Measurements from ENCODE around the gene TBC1D22A. TPM values are rescaled to one million over a fixed set of nuclear protein-coding genes. Genes with fewer than 3 reads are reported as not detected.

Gene TBC1D22A
- total RNA-seq, 2 donors from 2014 or later, result 31.9 to 43.4 TPM

GRCh38 chr22:47207387-47207786 lies 444.9 kb downstream of the TBC1D22A start:
- Mint-ChIP-seq H3K27me3 (no peaks in the 10 kb centered on the region), H3K27ac (no peak overlapping the region), H3K9me3 (no peaks in the 10 kb centered on the region), H3K4me3 (no peak overlapping the region), H3K36me3 (no peaks in the 10 kb centered on the region), H3K4me1 (ENCODE audit: low read depth in 2 of 2) (no peaks in the 10 kb centered on the region)
- DNase-seq (ENCODE audit: low spot score), result no peak
- no peak for ATAC-seq

- DNase-seq (ENCODE audit: low spot score) (no peak), ATAC-seq (no peak)
- Mint-ChIP-seq H3K27me3 (no peaks in the 10 kb centered on the region), H3K27ac (no peak overlapping the region), H3K4me1 (ENCODE audit: low read depth in 2 of 2) (peaks cover 0 to 2% of the 10 kb centered on the region in 2 donors), H3K4me3 (no peak overlapping the region), H3K9me3 (peaks cover 4% of the 10 kb centered on the region), H3K36me3 (no peaks in the 10 kb centered on the region)
These were observed 445.6 kb downstream of the TBC1D22A start for GRCh38 chr22:47207846-47208554.

GRCh38 chr22:47208630-47209029 lies 446.2 kb downstream of the TBC1D22A start:
- Mint-ChIP-seq H3K27me3 (no peaks in the 10 kb centered on the region), H3K27ac (no peak overlapping the region), H3K4me1 (ENCODE audit: low read depth in 2 of 2) (peaks cover 0 to 2% of the 10 kb centered on the region in 2 donors), H3K4me3 (no peak overlapping the region), H3K9me3 (peaks cover 4% of the 10 kb centered on the region), H3K36me3 (no peaks in the 10 kb centered on the region)
- DNase-seq (ENCODE audit: low spot score) (no peak), ATAC-seq (no peak)

- peaks cover 0 to 2% of the 10 kb centered on the region in 2 donors for H3K4me1 Mint-ChIP-seq (ENCODE audit: low read depth in 2 of 2)
- H3K9me3 Mint-ChIP-seq, result peaks cover 4% of the 10 kb centered on the region
- H3K4me3 Mint-ChIP-seq, result no peak overlapping the region
- no peak for ATAC-seq
- no peak overlapping the region for H3K27ac Mint-ChIP-seq
- no peaks in the 10 kb centered on the region for H3K27me3 Mint-ChIP-seq
- H3K36me3 Mint-ChIP-seq, result no peaks in the 10 kb centered on the region
- no peak for DNase-seq (ENCODE audit: low spot score)
These were observed 446.6 kb downstream of the TBC1D22A start for GRCh38 chr22:47209040-47209514.

- Mint-ChIP-seq H3K36me3 (no peaks in the 10 kb centered on the region), H3K4me1 (ENCODE audit: low read depth in 2 of 2) (peaks cover 0 to 2% of the 10 kb centered on the region in 2 donors), H3K9me3 (peaks cover 4% of the 10 kb centered on the region), H3K27ac (no peak overlapping the region), H3K27me3 (no peaks in the 10 kb centered on the region), H3K4me3 (no peak overlapping the region)
- ATAC-seq (no peak), DNase-seq (ENCODE audit: low spot score) (no peak)
These were observed 447.1 kb downstream of the TBC1D22A start for GRCh38 chr22:47209547-47210023.

- peaks cover 4% of the 10 kb centered on the region for H3K9me3 Mint-ChIP-seq
- no peaks in the 10 kb centered on the region for H3K27me3 Mint-ChIP-seq
- DNase-seq (ENCODE audit: low spot score) (no peak), ATAC-seq (no peak)
- H3K27ac Mint-ChIP-seq, result no peak overlapping the region
- no peak overlapping the region for H3K4me3 Mint-ChIP-seq
- H3K36me3 Mint-ChIP-seq, result no peaks in the 10 kb centered on the region
- H3K4me1 Mint-ChIP-seq (ENCODE audit: low read depth in 2 of 2), result peaks cover 0 to 2% of the 10 kb centered on the region in 2 donors
These were observed 447.7 kb downstream of the TBC1D22A start for GRCh38 chr22:47210112-47210657.

- Mint-ChIP-seq H3K36me3 (no peaks in the 10 kb centered on the region), H3K9me3 (peaks cover 4% of the 10 kb centered on the region), H3K27ac (no peak overlapping the region), H3K4me3 (no peak overlapping the region), H3K27me3 (no peaks in the 10 kb centered on the region), H3K4me1 (ENCODE audit: low read depth in 2 of 2) (peaks cover 0 to 2% of the 10 kb centered on the region in 2 donors)
- DNase-seq (ENCODE audit: low spot score) (no peak), ATAC-seq (no peak)
These were observed 448.2 kb downstream of the TBC1D22A start for GRCh38 chr22:47210686-47211085.

- H3K27me3 Mint-ChIP-seq, result no peaks in the 10 kb centered on the region
- H3K27ac Mint-ChIP-seq, result no peak overlapping the region
- peak; percentile 44 to 61 for ATAC-seq
These were observed 451.3 kb downstream of the TBC1D22A start for GRCh38 chr22:47213571-47214230.

GRCh38 chr22:47215851-47216250 lies 453.4 kb downstream of the TBC1D22A start:
- H3K4me3 Mint-ChIP-seq, result no peak overlapping the region

More at GRCh38 chr22:47213571-47214230, 451.3 kb downstream of the TBC1D22A start:
- Mint-ChIP-seq H3K4me3 (no peak overlapping the region), H3K9me3 (peaks cover 4% of the 10 kb centered on the region), H3K4me1 (ENCODE audit: low read depth in 2 of 2) (peaks cover 0 to 2% of the 10 kb centered on the region in 2 donors), H3K36me3 (no peaks in the 10 kb centered on the region)
- DNase-seq (ENCODE audit: low spot score), result no peak

GRCh38 chr22:47218671-47219070 lies 456.2 kb downstream of the TBC1D22A start:
- H3K9me3 Mint-ChIP-seq, result no peaks in the 10 kb centered on the region
- DNase-seq (ENCODE audit: low spot score), result no peak
- H3K27me3 Mint-ChIP-seq, result no peaks in the 10 kb centered on the region
- no peak for ATAC-seq
- H3K4me3 Mint-ChIP-seq, result no peak overlapping the region
- no peaks in the 10 kb centered on the region for H3K36me3 Mint-ChIP-seq
- no peaks in the 10 kb centered on the region for H3K4me1 Mint-ChIP-seq (ENCODE audit: low read depth in 2 of 2)
- H3K27ac Mint-ChIP-seq, result no peak overlapping the region

More at GRCh38 chr22:47215851-47216250, 453.4 kb downstream of the TBC1D22A start:
- no peaks in the 10 kb centered on the region for H3K36me3 Mint-ChIP-seq
- no peaks in the 10 kb centered on the region for H3K27me3 Mint-ChIP-seq
- DNase-seq (ENCODE audit: low spot score), result no peak
- peaks cover 4% of the 10 kb centered on the region for H3K9me3 Mint-ChIP-seq
- ATAC-seq, result no peak
- peaks cover 0 to 2% of the 10 kb centered on the region in 2 donors for H3K4me1 Mint-ChIP-seq (ENCODE audit: low read depth in 2 of 2)
- no peak overlapping the region for H3K27ac Mint-ChIP-seq

GRCh38 chr22:47219789-47220188 lies 457.3 kb downstream of the TBC1D22A start:
- Mint-ChIP-seq H3K4me3 (no peak overlapping the region), H3K4me1 (ENCODE audit: low read depth in 2 of 2) (no peaks in the 10 kb centered on the region), H3K27me3 (no peaks in the 10 kb centered on the region), H3K9me3 (no peaks in the 10 kb centered on the region), H3K27ac (no peak overlapping the region), H3K36me3 (no peaks in the 10 kb centered on the region)
- no peak for DNase-seq (ENCODE audit: low spot score)
- ATAC-seq, result no peak

- DNase-seq (ENCODE audit: low spot score), result no peak
- ATAC-seq, result no peak
- H3K4me3 Mint-ChIP-seq, result no peak overlapping the region
- no peaks in the 10 kb centered on the region for H3K9me3 Mint-ChIP-seq
- H3K27ac Mint-ChIP-seq, result no peak overlapping the region
- no peaks in the 10 kb centered on the region for H3K36me3 Mint-ChIP-seq
- H3K4me1 Mint-ChIP-seq (ENCODE audit: low read depth in 2 of 2), result no peaks in the 10 kb centered on the region
- no peaks in the 10 kb centered on the region for H3K27me3 Mint-ChIP-seq
These were observed 458.3 kb downstream of the TBC1D22A start for GRCh38 chr22:47220752-47221151.

GRCh38 chr22:47221840-47222615 lies 459.6 kb downstream of the TBC1D22A start:
- no peak for DNase-seq (ENCODE audit: low spot score)
- no peaks in the 10 kb centered on the region for H3K9me3 Mint-ChIP-seq
- no peak for ATAC-seq
- no peaks in the 10 kb centered on the region for H3K36me3 Mint-ChIP-seq
- H3K27me3 Mint-ChIP-seq, result peaks cover 0 to 3% of the 10 kb centered on the region in 2 donors
- no peak overlapping the region for H3K27ac Mint-ChIP-seq
- no peaks in the 10 kb centered on the region for H3K4me1 Mint-ChIP-seq (ENCODE audit: low read depth in 2 of 2)
- H3K4me3 Mint-ChIP-seq, result no peak overlapping the region
